ENCODE measurements around the gene MRPL14.
A peak's percentile ranks its signal among the peaks of the same experiment; 100 is the strongest.

The MRPL14 gene

GRCh38 chr6:44151348-44152108, 24.3 kb upstream of the MRPL14 start:
- DNase-seq = peak; percentile 92
- no peak overlapping the region for H3K27ac Mint-ChIP-seq
- H3K27me3 Mint-ChIP-seq (ENCODE audit: low read depth, poor library complexity) = peaks cover 9% of the 10 kb centered on the region
- H3K9me3 Mint-ChIP-seq = no peaks in the 10 kb centered on the region
- peak; percentile 100 for TF ChIP-seq CTCF (IDR thresholded peaks at IDR 0.05)
- peaks cover 12% of the 10 kb centered on the region for H3K4me1 Mint-ChIP-seq
- H3K36me3 Mint-ChIP-seq (ENCODE audit: low read depth) = peaks cover 14% of the 10 kb centered on the region
- H3K4me3 Mint-ChIP-seq = no peak overlapping the region

GRCh38 chr6:44150317-44150917, 23.2 kb upstream of the MRPL14 start:
- TF ChIP-seq CTCF (IDR thresholded peaks at IDR 0.05) = no peak
- Mint-ChIP-seq H3K9me3 (no peaks in the 10 kb centered on the region), H3K4me3 (no peak overlapping the region), H3K27me3 (ENCODE audit: low read depth, poor library complexity) (peaks cover 9% of the 10 kb centered on the region), H3K36me3 (ENCODE audit: low read depth) (peaks cover 20% of the 10 kb centered on the region), H3K4me1 (peaks cover 4% of the 10 kb centered on the region), H3K27ac (no peak overlapping the region)
- DNase-seq = no peak

GRCh38 chr6:44149369-44150012, 22.2 kb upstream of the MRPL14 start:
- Mint-ChIP-seq H3K36me3 (ENCODE audit: low read depth) (peaks cover 20% of the 10 kb centered on the region), H3K27ac (peak overlapping the region; percentile 42), H3K4me1 (peaks cover 1% of the 10 kb centered on the region), H3K27me3 (ENCODE audit: low read depth, poor library complexity) (peaks cover 9% of the 10 kb centered on the region), H3K4me3 (no peak overlapping the region), H3K9me3 (no peaks in the 10 kb centered on the region)
- no peak for TF ChIP-seq CTCF (IDR thresholded peaks at IDR 0.05)
- DNase-seq = no peak

- Mint-ChIP-seq H3K36me3 (ENCODE audit: low read depth) (peaks cover 26% of the 10 kb centered on the region), H3K9me3 (no peaks in the 10 kb centered on the region), H3K27me3 (ENCODE audit: low read depth, poor library complexity) (peaks cover 9% of the 10 kb centered on the region), H3K4me3 (no peak overlapping the region), H3K4me1 (no peaks in the 10 kb centered on the region), H3K27ac (no peak overlapping the region)
- DNase-seq = no peak
- no peak for TF ChIP-seq CTCF (IDR thresholded peaks at IDR 0.05)
These were observed 21.1 kb upstream of the MRPL14 start for GRCh38 chr6:44148306-44148705.

GRCh38 chr6:44147256-44147655, 20.0 kb upstream of the MRPL14 start:
- no peak for DNase-seq
- H3K36me3 Mint-ChIP-seq (ENCODE audit: low read depth) = peaks cover 26% of the 10 kb centered on the region
- no peak overlapping the region for H3K4me3 Mint-ChIP-seq
- no peaks in the 10 kb centered on the region for H3K9me3 Mint-ChIP-seq
- no peak overlapping the region for H3K27ac Mint-ChIP-seq
- TF ChIP-seq CTCF (IDR thresholded peaks at IDR 0.05) = no peak
- no peaks in the 10 kb centered on the region for H3K4me1 Mint-ChIP-seq
- peaks cover 9% of the 10 kb centered on the region for H3K27me3 Mint-ChIP-seq (ENCODE audit: low read depth, poor library complexity)
